ENCODE measurements around the gene VAT1L.

VAT1L gene

DNA sequence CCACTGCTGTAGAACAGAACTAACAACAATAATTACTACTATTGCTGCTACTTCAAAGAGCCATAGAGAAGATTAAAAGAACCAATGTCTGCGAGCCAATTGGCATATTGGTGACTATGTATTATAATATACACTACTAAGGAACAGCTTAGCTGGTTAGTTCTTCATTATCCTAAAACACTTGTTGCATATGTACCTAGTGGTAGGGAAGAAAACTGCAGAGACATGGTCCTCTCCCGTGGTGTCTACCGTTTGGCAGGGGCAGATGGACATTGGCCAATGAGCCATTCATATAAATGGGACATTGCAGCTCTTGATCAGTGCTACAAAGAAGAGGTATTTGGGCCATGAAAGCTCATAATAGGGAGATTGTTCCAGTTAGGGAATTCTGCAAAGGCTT is 187.6 kb downstream of the VAT1L start:
- H3K27ac ChIP-seq (ENCODE audit: poor library complexity, severe bottlenecking) = no peak overlapping the region
- H3K4me3 ChIP-seq (ENCODE audit: severe bottlenecking) = no peak overlapping the region
- no peak for ATAC-seq (ENCODE audit: low read depth)
- DNase-seq (ENCODE audit: low spot score) = no peak
- H3K36me3 ChIP-seq (ENCODE audit: low read depth) = no peaks in the 10 kb centered on the region
- peaks cover 9% of the 10 kb centered on the region for H3K27me3 ChIP-seq (ENCODE audit: insufficient read depth, poor library complexity, severe bottlenecking)
- H3K4me1 ChIP-seq (ENCODE audit: insufficient read depth, poor library complexity, severe bottlenecking) = no peaks in the 10 kb centered on the region
- TF ChIP-seq, protein P1, sequence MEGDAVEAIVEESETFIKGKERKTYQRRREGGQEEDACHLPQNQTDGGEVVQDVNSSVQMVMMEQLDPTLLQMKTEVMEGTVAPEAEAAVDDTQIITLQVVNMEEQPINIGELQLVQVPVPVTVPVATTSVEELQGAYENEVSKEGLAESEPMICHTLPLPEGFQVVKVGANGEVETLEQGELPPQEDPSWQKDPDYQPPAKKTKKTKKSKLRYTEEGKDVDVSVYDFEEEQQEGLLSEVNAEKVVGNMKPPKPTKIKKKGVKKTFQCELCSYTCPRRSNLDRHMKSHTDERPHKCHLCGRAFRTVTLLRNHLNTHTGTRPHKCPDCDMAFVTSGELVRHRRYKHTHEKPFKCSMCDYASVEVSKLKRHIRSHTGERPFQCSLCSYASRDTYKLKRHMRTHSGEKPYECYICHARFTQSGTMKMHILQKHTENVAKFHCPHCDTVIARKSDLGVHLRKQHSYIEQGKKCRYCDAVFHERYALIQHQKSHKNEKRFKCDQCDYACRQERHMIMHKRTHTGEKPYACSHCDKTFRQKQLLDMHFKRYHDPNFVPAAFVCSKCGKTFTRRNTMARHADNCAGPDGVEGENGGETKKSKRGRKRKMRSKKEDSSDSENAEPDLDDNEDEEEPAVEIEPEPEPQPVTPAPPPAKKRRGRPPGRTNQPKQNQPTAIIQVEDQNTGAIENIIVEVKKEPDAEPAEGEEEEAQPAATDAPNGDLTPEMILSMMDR (IDR thresholded peaks at IDR 0.05; ENCODE audit: poor library complexity, severe bottlenecking) = no peak
- H3K9me3 ChIP-seq (ENCODE audit: severe bottlenecking) = no peaks in the 10 kb centered on the region

GRCh38 chr16:77977339-77977738 is 189.0 kb downstream of the VAT1L start:
- H3K9me3 ChIP-seq (ENCODE audit: severe bottlenecking) = no peaks in the 10 kb centered on the region
- H3K27me3 ChIP-seq (ENCODE audit: insufficient read depth, poor library complexity, severe bottlenecking) = peaks cover 9% of the 10 kb centered on the region
- DNase-seq (ENCODE audit: low spot score) = no peak
- TF ChIP-seq, protein P1 (IDR thresholded peaks at IDR 0.05; ENCODE audit: poor library complexity, severe bottlenecking) = no peak
- no peak overlapping the region for H3K4me3 ChIP-seq (ENCODE audit: severe bottlenecking)
- ATAC-seq (ENCODE audit: low read depth) = no peak
- no peaks in the 10 kb centered on the region for H3K4me1 ChIP-seq (ENCODE audit: insufficient read depth, poor library complexity, severe bottlenecking)
- H3K27ac ChIP-seq (ENCODE audit: poor library complexity, severe bottlenecking) = no peak overlapping the region
- no peaks in the 10 kb centered on the region for H3K36me3 ChIP-seq (ENCODE audit: low read depth)

- ATAC-seq (ENCODE audit: low read depth) = no peak
- no peaks in the 10 kb centered on the region for H3K4me1 ChIP-seq (ENCODE audit: insufficient read depth, poor library complexity, severe bottlenecking)
Measured at GRCh38 chr16:77985111-77985510, 196.7 kb downstream of the VAT1L start.

DNA sequence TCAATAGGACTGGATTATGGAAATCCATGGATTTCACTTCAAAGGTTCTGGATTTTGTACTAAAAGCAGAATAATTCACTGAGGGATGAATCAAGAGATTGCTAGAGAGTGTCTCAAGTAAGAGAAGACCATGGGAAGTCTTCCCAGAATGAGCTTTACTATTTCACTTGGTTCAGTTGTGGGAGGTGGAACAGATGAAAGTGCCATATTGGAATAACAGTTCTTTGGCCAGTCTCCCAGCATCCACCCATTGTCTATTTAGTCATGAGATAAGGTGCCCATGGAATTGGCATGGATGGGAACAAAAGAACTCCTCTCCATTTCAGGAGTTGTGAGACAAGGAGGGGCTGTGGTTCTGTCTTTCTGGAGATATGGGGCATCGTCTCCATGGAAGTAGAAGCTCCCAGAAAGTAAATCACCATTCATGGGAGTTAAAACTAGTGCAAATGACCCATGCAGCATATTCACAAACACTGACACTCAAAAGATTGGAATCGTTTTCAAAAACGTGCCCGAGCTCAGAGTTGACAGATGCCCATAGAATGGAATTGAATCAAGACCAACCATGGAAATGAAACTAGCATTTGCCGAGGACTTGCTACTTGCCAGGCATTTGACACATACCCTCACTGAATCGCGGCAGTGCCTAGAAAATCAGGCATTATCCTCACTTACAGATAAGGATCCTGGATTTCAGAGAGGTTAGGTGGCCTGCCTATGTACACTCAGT is 197.8 kb downstream of the VAT1L start:
- no peak overlapping the region for H3K27ac ChIP-seq (ENCODE audit: poor library complexity, severe bottlenecking)
- ATAC-seq (ENCODE audit: low read depth) (no peak), DNase-seq (ENCODE audit: low spot score) (no peak)
- no peaks in the 10 kb centered on the region for H3K4me1 ChIP-seq (ENCODE audit: insufficient read depth, poor library complexity, severe bottlenecking)
- no peaks in the 10 kb centered on the region for H3K36me3 ChIP-seq (ENCODE audit: low read depth)
- H3K9me3 ChIP-seq (ENCODE audit: severe bottlenecking) = no peaks in the 10 kb centered on the region
- H3K4me3 ChIP-seq (ENCODE audit: severe bottlenecking) = no peak overlapping the region
- TF ChIP-seq, protein P1 (IDR thresholded peaks at IDR 0.05; ENCODE audit: poor library complexity, severe bottlenecking) = no peak
- no peaks in the 10 kb centered on the region for H3K27me3 ChIP-seq (ENCODE audit: insufficient read depth, poor library complexity, severe bottlenecking)

More at GRCh38 chr16:77985111-77985510, 196.7 kb downstream of the VAT1L start:
- Histone ChIP-seq H3K4me3 (ENCODE audit: severe bottlenecking) (no peak overlapping the region), H3K36me3 (ENCODE audit: low read depth) (no peaks in the 10 kb centered on the region), H3K27me3 (ENCODE audit: insufficient read depth, poor library complexity, severe bottlenecking) (peaks cover under 1% of the 10 kb centered on the region), H3K27ac (ENCODE audit: poor library complexity, severe bottlenecking) (no peak overlapping the region), H3K9me3 (ENCODE audit: severe bottlenecking) (no peaks in the 10 kb centered on the region)
- no peak for DNase-seq (ENCODE audit: low spot score)
- TF ChIP-seq, protein P1 (IDR thresholded peaks at IDR 0.05; ENCODE audit: poor library complexity, severe bottlenecking) = no peak

DNA sequence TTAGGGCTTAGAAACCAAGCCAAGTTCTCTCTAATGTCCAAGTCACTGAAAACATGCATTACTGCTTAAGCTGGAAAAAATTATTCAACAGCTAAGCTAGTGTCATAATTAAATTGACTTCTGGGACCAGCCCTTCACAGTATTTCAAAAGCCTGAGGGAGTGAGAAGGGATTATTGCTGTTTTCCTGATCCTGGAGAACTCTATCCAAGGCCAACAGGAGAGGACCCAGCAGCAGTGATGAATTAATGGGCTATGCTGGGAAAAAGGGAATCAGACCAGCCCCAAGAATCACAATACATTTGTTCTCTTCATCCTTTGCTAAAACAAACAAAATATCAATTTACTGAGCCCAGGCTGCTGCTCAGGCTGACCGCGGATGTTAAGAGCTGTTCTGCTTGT is 199.4 kb downstream of the VAT1L start:
- TF ChIP-seq, protein P1 (IDR thresholded peaks at IDR 0.05; ENCODE audit: poor library complexity, severe bottlenecking) = no peak
- DNase-seq (ENCODE audit: low spot score) = no peak
- Histone ChIP-seq H3K9me3 (ENCODE audit: severe bottlenecking) (peaks cover 3% of the 10 kb centered on the region), H3K27ac (ENCODE audit: poor library complexity, severe bottlenecking) (no peak overlapping the region), H3K4me3 (ENCODE audit: severe bottlenecking) (no peak overlapping the region), H3K36me3 (ENCODE audit: low read depth) (no peaks in the 10 kb centered on the region), H3K27me3 (ENCODE audit: insufficient read depth, poor library complexity, severe bottlenecking) (no peaks in the 10 kb centered on the region), H3K4me1 (ENCODE audit: insufficient read depth, poor library complexity, severe bottlenecking) (no peaks in the 10 kb centered on the region)
- ATAC-seq (ENCODE audit: low read depth) = no peak

All from RWPE2 (cell line).